ENCODE measurements around the gene FXYD6. TPM values are rescaled to one million over a fixed set of nuclear protein-coding genes. Genes with fewer than 3 reads are reported as not detected.
A peak's percentile ranks its signal among the peaks of the same experiment; 100 is the strongest.

The FXYD6 gene
- total RNA-seq, 1 donor from 2014 or later: 57.1 TPM

- Mint-ChIP-seq H3K27ac (ENCODE audit: unreplicated experiment) (no peak overlapping the region), H3K4me3 (ENCODE audit: unreplicated experiment) (no peak overlapping the region), H3K36me3 (ENCODE audit: unreplicated experiment) (no peaks in the 10 kb centered on the region), H3K9me3 (ENCODE audit: unreplicated experiment) (peaks cover 2% of the 10 kb centered on the region), H3K27me3 (ENCODE audit: unreplicated experiment) (no peaks in the 10 kb centered on the region), H3K4me1 (ENCODE audit: low read depth, unreplicated experiment) (peaks cover 13% of the 10 kb centered on the region)
- DNase-seq: no peak
- TF ChIP-seq CTCF (IDR thresholded peaks at IDR 0.05; ENCODE audit: partially characterized antibody, unreplicated experiment): no peak
Measured at GRCh38 chr11:117888139-117888566, 11.7 kb upstream of the FXYD6 start.

- Mint-ChIP-seq H3K4me1 (ENCODE audit: low read depth, unreplicated experiment) (peaks cover 13% of the 10 kb centered on the region), H3K36me3 (ENCODE audit: unreplicated experiment) (no peaks in the 10 kb centered on the region), H3K27ac (ENCODE audit: unreplicated experiment) (no peak overlapping the region), H3K4me3 (ENCODE audit: unreplicated experiment) (no peak overlapping the region), H3K9me3 (ENCODE audit: unreplicated experiment) (no peaks in the 10 kb centered on the region), H3K27me3 (ENCODE audit: unreplicated experiment) (no peaks in the 10 kb centered on the region)
- no peak for TF ChIP-seq CTCF (IDR thresholded peaks at IDR 0.05; ENCODE audit: partially characterized antibody, unreplicated experiment)
- DNase-seq: peak; percentile 57
Measured at GRCh38 chr11:117887431-117888138, 11.1 kb upstream of the FXYD6 start.

- H3K9me3 Mint-ChIP-seq (ENCODE audit: unreplicated experiment): no peaks in the 10 kb centered on the region
- no peak for DNase-seq
- H3K27me3 Mint-ChIP-seq (ENCODE audit: unreplicated experiment): no peaks in the 10 kb centered on the region
- H3K27ac Mint-ChIP-seq (ENCODE audit: unreplicated experiment): no peak overlapping the region
- peaks cover 4% of the 10 kb centered on the region for H3K36me3 Mint-ChIP-seq (ENCODE audit: unreplicated experiment)
- peaks cover 13% of the 10 kb centered on the region for H3K4me1 Mint-ChIP-seq (ENCODE audit: low read depth, unreplicated experiment)
- no peak overlapping the region for H3K4me3 Mint-ChIP-seq (ENCODE audit: unreplicated experiment)
- no peak for TF ChIP-seq CTCF (IDR thresholded peaks at IDR 0.05; ENCODE audit: partially characterized antibody, unreplicated experiment)
Measured at GRCh38 chr11:117885777-117886176, 9.3 kb upstream of the FXYD6 start.

- H3K9me3 Mint-ChIP-seq (ENCODE audit: unreplicated experiment): no peaks in the 10 kb centered on the region
Measured at GRCh38 chr11:117884994-117885393, 8.5 kb upstream of the FXYD6 start.

More at GRCh38 chr11:117884994-117885393, 8.5 kb upstream of the FXYD6 start:
- Mint-ChIP-seq H3K27me3 (ENCODE audit: unreplicated experiment) (no peaks in the 10 kb centered on the region), H3K4me1 (ENCODE audit: low read depth, unreplicated experiment) (peaks cover 13% of the 10 kb centered on the region), H3K36me3 (ENCODE audit: unreplicated experiment) (peaks cover 4% of the 10 kb centered on the region), H3K27ac (ENCODE audit: unreplicated experiment) (no peak overlapping the region), H3K4me3 (ENCODE audit: unreplicated experiment) (no peak overlapping the region)
- TF ChIP-seq CTCF (IDR thresholded peaks at IDR 0.05; ENCODE audit: partially characterized antibody, unreplicated experiment): no peak
- no peak for DNase-seq

Data from glutamatergic neuron (in vitro differentiated cells).